Neural cell (in vitro differentiated cells): ENCODE measurements around the gene SERPINB10. TPM values are rescaled to one million over a fixed set of nuclear protein-coding genes. Genes with fewer than 3 reads are reported as not detected.

Source experiments
- H2AFZ ChIP-seq: fragments of 200-600, 300-800 bp; sonication (generic), shearing (Covaris generic); 2 replicates; pipeline ENCODE4 v1.6.0; 2014; ENCODE audit warnings: low read depth, mild to moderate bottlenecking, antibody characterized with exemption, low read length, moderate library complexity
- H3F3A ChIP-seq: fragments of 200-600 bp; shearing (Covaris generic); 2 replicates; pipeline ENCODE4 v1.6.1; 2016; ENCODE audit warnings: mild to moderate bottlenecking, moderate library complexity, mixed read lengths, antibody characterized with exemption, low read length; ENCODE audit not compliant: insufficient read depth, poor library complexity, severe bottlenecking
- H3K27ac ChIP-seq: fragments of 200-600, 300-800 bp; sonication (generic), shearing (Covaris generic); 2 replicates; pipeline ENCODE4 v1.5.1; 2014; ENCODE audit warnings: mild to moderate bottlenecking, low read length, moderate library complexity
- H3K27me3 ChIP-seq: fragments of 300-800, 200-600 bp; sonication (generic), shearing (Covaris generic); 2 replicates; pipeline ENCODE4 v1.6.0; 2014; ENCODE audit warnings: mild to moderate bottlenecking, low read depth, low read length, moderate library complexity; ENCODE audit not compliant: insufficient read depth
- H3K36me3 ChIP-seq: fragments of 300-800, 200-600 bp; sonication (generic), shearing (Covaris generic); 2 replicates; pipeline ENCODE4 v1.5.1; 2014; ENCODE audit warnings: mild to moderate bottlenecking, antibody characterized with exemption, low read length, moderate library complexity; ENCODE audit not compliant: insufficient read depth
- H3K4me2 ChIP-seq: fragments of 300-800, 200-600 bp; sonication (generic), shearing (Covaris generic); 2 replicates; pipeline ENCODE4 v1.6.0; 2014; ENCODE audit warnings: mild to moderate bottlenecking, low read length
- H3K4me3 ChIP-seq: fragments of 300-800, 200-600 bp; sonication (generic), shearing (Covaris generic); 2 replicates; pipeline ENCODE4 v1.5.1; 2014; ENCODE audit warnings: mild to moderate bottlenecking, low read length, moderate library complexity
- H3K79me2 ChIP-seq: fragments of 200-600 bp; shearing (Covaris generic); replicated peaks from 2 replicates; pipeline ENCODE4 v1.6.0; 2014; ENCODE audit warnings: mild to moderate bottlenecking, low read length, moderate library complexity; ENCODE audit not compliant: insufficient read depth
- H3K9ac ChIP-seq: fragments of 300-800, 200-600 bp; sonication (generic), shearing (Covaris generic); 2 replicates; pipeline ENCODE4 v1.6.1; 2016; ENCODE audit warnings: mild to moderate bottlenecking, low read length, mixed read lengths
- H3K9me2 ChIP-seq: fragments of 200-600 bp; shearing (Covaris generic); 2 replicates; pipeline ENCODE4 v1.6.1; 2016; ENCODE audit warnings: mild to moderate bottlenecking, low read length, mixed read lengths; ENCODE audit not compliant: insufficient read depth
- H3K9me3 ChIP-seq: fragments of 200-600, 300-800 bp; sonication (generic), shearing (Covaris generic); 2 replicates; pipeline ENCODE4 v1.6.1; 2016; ENCODE audit warnings: mild to moderate bottlenecking, mixed run types, low read length, moderate library complexity, mixed read lengths
- H4K20me1 ChIP-seq: fragments of 200-600 bp; shearing (Covaris generic); 2 replicates; pipeline ENCODE4 v1.6.1; 2016; ENCODE audit warnings: mild to moderate bottlenecking, mixed run types; ENCODE audit not compliant: insufficient read depth
- EP300 ChIP-seq: fragments of 450-650 bp; conservative IDR thresholded peaks from 2 replicates; pipeline ENCODE4 v1.6.1; 2014; ENCODE audit warnings: antibody characterized with exemption, mild to moderate bottlenecking, moderate library complexity; ENCODE audit not compliant: poor library complexity, severe bottlenecking
- EZH2 ChIP-seq: fragments of 200-600, 300-800 bp; shearing (Covaris generic), sonication (generic); IDR thresholded peaks from 2 replicates; pipeline ENCODE4 v1.6.1; 2014; ENCODE audit warnings: antibody characterized with exemption, low read length, borderline replicate concordance, mild to moderate bottlenecking; ENCODE audit not compliant: insufficient read depth, poor library complexity, severe bottlenecking
- MXI1 ChIP-seq: fragments of 450-650 bp; conservative IDR thresholded peaks from 2 replicates; pipeline ENCODE4 v1.6.1; 2014; ENCODE audit warnings: antibody characterized with exemption, mild to moderate bottlenecking; ENCODE audit not compliant: poor library complexity, severe bottlenecking
- POLR2AphosphoS5 ChIP-seq: IDR thresholded peaks from 2 replicates; pipeline ENCODE4 v1.6.1; 2012
- RAD21 ChIP-seq: fragments of 450-650 bp; conservative IDR thresholded peaks from 2 replicates; pipeline ENCODE4 v1.6.1; 2014; ENCODE audit warnings: antibody characterized with exemption, mild to moderate bottlenecking, moderate library complexity
- SMC3 ChIP-seq: fragments of 450-650 bp; conservative IDR thresholded peaks from 2 replicates; pipeline ENCODE4 v1.6.1; 2014; ENCODE audit warnings: antibody characterized with exemption, mild to moderate bottlenecking, moderate library complexity; ENCODE audit not compliant: poor library complexity
- TAF1 ChIP-seq: IDR thresholded peaks from 2 replicates; pipeline ENCODE4 v1.6.1; 2012; ENCODE audit warnings: low read depth
- polyA plus RNA-seq: library from polyadenylated mRNA; depleted of rRNA; stranded (reverse); fragments of >200 nt; gene quantifications from 2 replicates; pipeline ENCODE4 v1.2.3, GENCODE V29; 2014
- TF ChIP-seq, protein P1 (sequence below): fragments of 450-650 bp; IDR thresholded peaks from 2 replicates; pipeline ENCODE4 v1.5.1; 2014; ENCODE audit warnings: antibody characterized with exemption, mild to moderate bottlenecking, moderate library complexity; ENCODE audit not compliant: poor library complexity, severe bottlenecking
- TF ChIP-seq, protein P2 (sequence below): IDR thresholded peaks from 2 replicates; pipeline ENCODE4 v1.6.1; 2012; ENCODE audit warnings: borderline replicate concordance

Gene SERPINB10
- polyA plus RNA-seq, 1 donor from 2014 or later, result not detected

DNA sequence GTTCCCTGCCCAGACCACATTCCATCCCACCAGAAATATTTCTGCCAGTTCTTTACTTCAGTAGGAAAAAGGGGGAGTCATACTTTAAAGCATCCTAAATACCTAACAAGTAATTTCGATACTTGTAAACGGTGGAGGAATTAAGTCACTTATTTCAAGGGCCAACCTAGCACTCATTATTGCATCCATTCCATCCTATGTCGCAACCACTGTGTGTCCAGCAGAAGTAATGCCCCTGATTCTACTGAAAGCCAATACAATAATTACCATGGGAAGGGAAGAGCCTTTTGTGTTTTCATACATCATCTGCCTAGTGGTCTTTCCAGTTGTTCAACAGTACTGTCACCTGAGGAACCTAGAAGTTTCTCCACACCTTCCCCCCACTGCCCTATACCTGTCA lies 74.6 kb downstream of the SERPINB10 start:
- H4K20me1 ChIP-seq, result no peaks in the 10 kb centered on the region
- no peak overlapping the region for H3K27ac ChIP-seq
- no peak overlapping the region for H3K9ac ChIP-seq
- H3K27me3 ChIP-seq, result no peaks in the 10 kb centered on the region
- no peak overlapping the region for H3K4me3 ChIP-seq
- H3K4me2 ChIP-seq, result no peak overlapping the region
- no peaks in the 10 kb centered on the region for H3K36me3 ChIP-seq
- no peak for TF ChIP-seq TAF1
- no peak for TF ChIP-seq RAD21
- no peak for TF ChIP-seq POLR2AphosphoS5
- TF ChIP-seq, protein P1, sequence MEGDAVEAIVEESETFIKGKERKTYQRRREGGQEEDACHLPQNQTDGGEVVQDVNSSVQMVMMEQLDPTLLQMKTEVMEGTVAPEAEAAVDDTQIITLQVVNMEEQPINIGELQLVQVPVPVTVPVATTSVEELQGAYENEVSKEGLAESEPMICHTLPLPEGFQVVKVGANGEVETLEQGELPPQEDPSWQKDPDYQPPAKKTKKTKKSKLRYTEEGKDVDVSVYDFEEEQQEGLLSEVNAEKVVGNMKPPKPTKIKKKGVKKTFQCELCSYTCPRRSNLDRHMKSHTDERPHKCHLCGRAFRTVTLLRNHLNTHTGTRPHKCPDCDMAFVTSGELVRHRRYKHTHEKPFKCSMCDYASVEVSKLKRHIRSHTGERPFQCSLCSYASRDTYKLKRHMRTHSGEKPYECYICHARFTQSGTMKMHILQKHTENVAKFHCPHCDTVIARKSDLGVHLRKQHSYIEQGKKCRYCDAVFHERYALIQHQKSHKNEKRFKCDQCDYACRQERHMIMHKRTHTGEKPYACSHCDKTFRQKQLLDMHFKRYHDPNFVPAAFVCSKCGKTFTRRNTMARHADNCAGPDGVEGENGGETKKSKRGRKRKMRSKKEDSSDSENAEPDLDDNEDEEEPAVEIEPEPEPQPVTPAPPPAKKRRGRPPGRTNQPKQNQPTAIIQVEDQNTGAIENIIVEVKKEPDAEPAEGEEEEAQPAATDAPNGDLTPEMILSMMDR, result no peak
- TF ChIP-seq MXI1, result no peak
- no peak for TF ChIP-seq EP300
- TF ChIP-seq EZH2, result no peak
- TF ChIP-seq SMC3, result no peak
- TF ChIP-seq, protein P2, sequence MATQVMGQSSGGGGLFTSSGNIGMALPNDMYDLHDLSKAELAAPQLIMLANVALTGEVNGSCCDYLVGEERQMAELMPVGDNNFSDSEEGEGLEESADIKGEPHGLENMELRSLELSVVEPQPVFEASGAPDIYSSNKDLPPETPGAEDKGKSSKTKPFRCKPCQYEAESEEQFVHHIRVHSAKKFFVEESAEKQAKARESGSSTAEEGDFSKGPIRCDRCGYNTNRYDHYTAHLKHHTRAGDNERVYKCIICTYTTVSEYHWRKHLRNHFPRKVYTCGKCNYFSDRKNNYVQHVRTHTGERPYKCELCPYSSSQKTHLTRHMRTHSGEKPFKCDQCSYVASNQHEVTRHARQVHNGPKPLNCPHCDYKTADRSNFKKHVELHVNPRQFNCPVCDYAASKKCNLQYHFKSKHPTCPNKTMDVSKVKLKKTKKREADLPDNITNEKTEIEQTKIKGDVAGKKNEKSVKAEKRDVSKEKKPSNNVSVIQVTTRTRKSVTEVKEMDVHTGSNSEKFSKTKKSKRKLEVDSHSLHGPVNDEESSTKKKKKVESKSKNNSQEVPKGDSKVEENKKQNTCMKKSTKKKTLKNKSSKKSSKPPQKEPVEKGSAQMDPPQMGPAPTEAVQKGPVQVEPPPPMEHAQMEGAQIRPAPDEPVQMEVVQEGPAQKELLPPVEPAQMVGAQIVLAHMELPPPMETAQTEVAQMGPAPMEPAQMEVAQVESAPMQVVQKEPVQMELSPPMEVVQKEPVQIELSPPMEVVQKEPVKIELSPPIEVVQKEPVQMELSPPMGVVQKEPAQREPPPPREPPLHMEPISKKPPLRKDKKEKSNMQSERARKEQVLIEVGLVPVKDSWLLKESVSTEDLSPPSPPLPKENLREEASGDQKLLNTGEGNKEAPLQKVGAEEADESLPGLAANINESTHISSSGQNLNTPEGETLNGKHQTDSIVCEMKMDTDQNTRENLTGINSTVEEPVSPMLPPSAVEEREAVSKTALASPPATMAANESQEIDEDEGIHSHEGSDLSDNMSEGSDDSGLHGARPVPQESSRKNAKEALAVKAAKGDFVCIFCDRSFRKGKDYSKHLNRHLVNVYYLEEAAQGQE, result no peak
- no peaks in the 10 kb centered on the region for H3K79me2 ChIP-seq
- H3K9me3 ChIP-seq, result no peaks in the 10 kb centered on the region
- no peaks in the 10 kb centered on the region for H3F3A ChIP-seq
- H2AFZ ChIP-seq, result no peak overlapping the region
- no peaks in the 10 kb centered on the region for H3K9me2 ChIP-seq

Other genes with a start within 250 kb of the SERPINB10 start
- not detected in 2 replicates for gene SERPINB3, start 246.1 kb upstream of the SERPINB10 start, polyA plus RNA-seq
- not detected in 2 replicates for gene SERPINB11, start 205.0 kb upstream of the SERPINB10 start, polyA plus RNA-seq
- gene SERPINB7, start 132.5 kb upstream of the SERPINB10 start, polyA plus RNA-seq, result not detected in 2 replicates
- gene SERPINB2, start 20.3 kb upstream of the SERPINB10 start, polyA plus RNA-seq, result not detected in 2 replicates
- not detected in 2 replicates for gene HMSD, start 41.3 kb downstream of the SERPINB10 start, polyA plus RNA-seq
- gene SERPINB8, start 62.1 kb downstream of the SERPINB10 start, polyA plus RNA-seq, result 2.0 and 7.0 TPM in 2 replicates
- gene LINC00305, start 241.1 kb downstream of the SERPINB10 start, polyA plus RNA-seq, result not detected in 2 replicates